ENCODE data around the gene KMO. TPM values are rescaled to one million over a fixed set of nuclear protein-coding genes. Genes with fewer than 3 reads are reported as not detected.
A peak's percentile ranks its signal among the peaks of the same experiment; 100 is the strongest.

Gene KMO
- total RNA-seq, 1 donor from 2014 or later, result 19.0 TPM

- DNase-seq (no peak), ATAC-seq (no peak)
- TF ChIP-seq, protein P1, sequence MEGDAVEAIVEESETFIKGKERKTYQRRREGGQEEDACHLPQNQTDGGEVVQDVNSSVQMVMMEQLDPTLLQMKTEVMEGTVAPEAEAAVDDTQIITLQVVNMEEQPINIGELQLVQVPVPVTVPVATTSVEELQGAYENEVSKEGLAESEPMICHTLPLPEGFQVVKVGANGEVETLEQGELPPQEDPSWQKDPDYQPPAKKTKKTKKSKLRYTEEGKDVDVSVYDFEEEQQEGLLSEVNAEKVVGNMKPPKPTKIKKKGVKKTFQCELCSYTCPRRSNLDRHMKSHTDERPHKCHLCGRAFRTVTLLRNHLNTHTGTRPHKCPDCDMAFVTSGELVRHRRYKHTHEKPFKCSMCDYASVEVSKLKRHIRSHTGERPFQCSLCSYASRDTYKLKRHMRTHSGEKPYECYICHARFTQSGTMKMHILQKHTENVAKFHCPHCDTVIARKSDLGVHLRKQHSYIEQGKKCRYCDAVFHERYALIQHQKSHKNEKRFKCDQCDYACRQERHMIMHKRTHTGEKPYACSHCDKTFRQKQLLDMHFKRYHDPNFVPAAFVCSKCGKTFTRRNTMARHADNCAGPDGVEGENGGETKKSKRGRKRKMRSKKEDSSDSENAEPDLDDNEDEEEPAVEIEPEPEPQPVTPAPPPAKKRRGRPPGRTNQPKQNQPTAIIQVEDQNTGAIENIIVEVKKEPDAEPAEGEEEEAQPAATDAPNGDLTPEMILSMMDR (IDR thresholded peaks at IDR 0.05), result no peak
- intact Hi-C loops (cut with DNase I), result no loop called here
- H3K9me3 ChIP-seq, result no peaks in the 10 kb centered on the region
- no peak overlapping the region for H3K27ac ChIP-seq
- H3K36me3 ChIP-seq, result peaks cover 3% of the 10 kb centered on the region
- H3K4me1 ChIP-seq, result peaks cover 16% of the 10 kb centered on the region
- H3K4me3 ChIP-seq, result no peak overlapping the region
- H3K27me3 ChIP-seq, result no peaks in the 10 kb centered on the region
These were observed 104.9 kb downstream of the KMO start for GRCh38 chr1:241637046-241637590.

DNA sequence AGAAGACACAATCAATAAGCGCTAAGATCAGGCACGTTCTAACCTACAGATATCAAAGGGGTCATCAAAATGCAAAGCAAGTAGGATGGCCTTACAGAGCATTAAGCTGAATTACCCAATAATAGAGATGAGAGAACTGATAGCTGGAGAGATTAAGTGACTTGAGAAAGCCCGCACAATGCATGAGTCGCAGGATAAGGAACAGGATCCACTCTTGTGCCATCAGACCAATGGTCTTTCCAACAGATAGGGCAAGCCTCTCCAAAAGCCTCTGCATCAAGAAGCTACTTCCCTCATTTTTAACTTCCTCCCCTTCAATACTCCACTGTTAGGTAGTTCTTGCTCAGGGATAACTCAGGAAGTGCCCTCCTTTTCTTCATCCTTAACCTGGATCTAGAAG is 105.4 kb downstream of the KMO start:
- no peak overlapping the region for H3K27ac ChIP-seq
- intact Hi-C loops (cut with DNase I), result no loop called here
- H3K4me1 ChIP-seq, result peaks cover 16% of the 10 kb centered on the region
- DNase-seq (no peak), ATAC-seq (no peak)
- peak overlapping the region; percentile 82 for H3K4me3 ChIP-seq
- TF ChIP-seq, protein P1 (IDR thresholded peaks at IDR 0.05), result no peak
- H3K36me3 ChIP-seq, result peaks cover 3% of the 10 kb centered on the region
- H3K27me3 ChIP-seq, result no peaks in the 10 kb centered on the region
- H3K9me3 ChIP-seq, result no peaks in the 10 kb centered on the region

GRCh38 chr1:241638099-241638682 is 106.0 kb downstream of the KMO start:
- TF ChIP-seq, protein P1 (IDR thresholded peaks at IDR 0.05), result no peak
- no peak for DNase-seq
- H3K27me3 ChIP-seq, result no peaks in the 10 kb centered on the region
- H3K27ac ChIP-seq, result no peak overlapping the region
- peak overlapping the region; percentile 82 for H3K4me3 ChIP-seq
- H3K4me1 ChIP-seq, result peaks cover 16% of the 10 kb centered on the region
- ATAC-seq, result no peak
- no peaks in the 10 kb centered on the region for H3K9me3 ChIP-seq
- H3K36me3 ChIP-seq, result peaks cover 3% of the 10 kb centered on the region
- intact Hi-C loops (cut with DNase I), result no loop called here

GRCh38 chr1:241638909-241639622 is 106.9 kb downstream of the KMO start:
- ATAC-seq (no peak), DNase-seq (no peak)
- H3K36me3 ChIP-seq, result peaks cover 3% of the 10 kb centered on the region
- no peaks in the 10 kb centered on the region for H3K27me3 ChIP-seq
- H3K9me3 ChIP-seq, result no peaks in the 10 kb centered on the region
- peak overlapping the region; percentile 87 for H3K27ac ChIP-seq
- TF ChIP-seq, protein P1 (IDR thresholded peaks at IDR 0.05), result no peak
- peaks cover 16% of the 10 kb centered on the region for H3K4me1 ChIP-seq
- peak overlapping the region; percentile 82 for H3K4me3 ChIP-seq
- intact Hi-C loops (cut with DNase I), result no loop called here

DNA sequence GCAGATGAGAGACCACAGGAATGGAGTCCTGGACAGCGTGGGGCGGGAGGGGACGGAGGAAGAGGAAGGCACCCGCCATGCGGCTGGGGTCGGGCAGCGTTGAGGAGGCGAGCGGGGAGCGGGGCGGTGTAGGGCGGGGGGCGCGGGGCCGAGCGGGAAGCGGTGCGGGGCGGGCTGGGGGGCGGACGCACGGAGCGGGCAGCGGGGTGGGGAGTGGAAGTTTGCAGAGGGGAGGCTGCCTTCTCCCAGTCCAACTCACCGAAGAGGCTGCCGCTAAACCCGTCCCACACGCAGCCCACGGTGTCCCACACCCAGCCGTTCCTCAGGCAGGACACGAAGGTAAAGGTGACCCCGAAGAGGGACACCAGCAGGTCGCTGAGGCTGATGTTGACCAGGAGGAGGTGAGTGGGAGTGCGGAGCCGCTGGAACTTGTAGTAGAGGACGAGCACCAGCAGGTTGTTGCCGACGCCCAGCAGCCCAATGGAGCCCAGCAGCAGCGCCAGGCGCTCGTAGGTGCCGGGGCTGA is 107.5 kb downstream of the KMO start:
- TF ChIP-seq, protein P1 (IDR thresholded peaks at IDR 0.05), result no peak
- Histone ChIP-seq H3K9me3 (no peaks in the 10 kb centered on the region), H3K27ac (peak overlapping the region; percentile 87), H3K27me3 (no peaks in the 10 kb centered on the region), H3K36me3 (peaks cover under 1% of the 10 kb centered on the region), H3K4me1 (peaks cover 16% of the 10 kb centered on the region), H3K4me3 (peak overlapping the region; percentile 82)
- ATAC-seq, result peak; percentile 51
- intact Hi-C loops (cut with DNase I), result no loop called here
- DNase-seq, result peak; percentile 72

Data from upper lobe of right lung (tissue), 1 donor.